ENCODE data around the gene DOCK10.

DOCK10 gene

GRCh38 chr2:224846686-224847085, 195.6 kb downstream of the DOCK10 start:
- H3K4me3 ChIP-seq (ENCODE audit: low read depth, low read length), result no peak overlapping the region

- H3K4me3 ChIP-seq (ENCODE audit: low read depth, low read length), result no peak overlapping the region
These were observed 196.1 kb downstream of the DOCK10 start for GRCh38 chr2:224846161-224846560.

GRCh38 chr2:224843141-224843540, 199.1 kb downstream of the DOCK10 start:
- no peak overlapping the region for H3K4me3 ChIP-seq (ENCODE audit: low read depth, low read length)

- no peak overlapping the region for H3K4me3 ChIP-seq (ENCODE audit: low read depth, low read length)
These were observed 200.4 kb downstream of the DOCK10 start for GRCh38 chr2:224841910-224842309.

GRCh38 chr2:224838335-224838734, 203.9 kb downstream of the DOCK10 start:
- no peak overlapping the region for H3K4me3 ChIP-seq (ENCODE audit: low read depth, low read length)

- no peak overlapping the region for H3K4me3 ChIP-seq (ENCODE audit: low read depth, low read length)
These were observed 204.7 kb downstream of the DOCK10 start for GRCh38 chr2:224837558-224837957.

GRCh38 chr2:224837066-224837465, 205.2 kb downstream of the DOCK10 start:
- no peak overlapping the region for H3K4me3 ChIP-seq (ENCODE audit: low read depth, low read length)

GRCh38 chr2:224836263-224836662, 206.0 kb downstream of the DOCK10 start:
- no peak overlapping the region for H3K4me3 ChIP-seq (ENCODE audit: low read depth, low read length)

- no peak overlapping the region for H3K4me3 ChIP-seq (ENCODE audit: low read depth, low read length)
These were observed 206.9 kb downstream of the DOCK10 start for GRCh38 chr2:224835405-224835804.

- H3K4me3 ChIP-seq (ENCODE audit: low read depth, low read length), result no peak overlapping the region
These were observed 208.3 kb downstream of the DOCK10 start for GRCh38 chr2:224833986-224834385.

- H3K4me3 ChIP-seq (ENCODE audit: low read depth, low read length), result no peak overlapping the region
These were observed 210.1 kb downstream of the DOCK10 start for GRCh38 chr2:224832207-224832606.

- no peak overlapping the region for H3K4me3 ChIP-seq (ENCODE audit: low read depth, low read length)
These were observed 210.7 kb downstream of the DOCK10 start for GRCh38 chr2:224831530-224831929.

GRCh38 chr2:224820283-224820991, 221.8 kb downstream of the DOCK10 start:
- H3K4me3 ChIP-seq (ENCODE audit: low read depth, low read length), result no peak overlapping the region

- H3K4me3 ChIP-seq (ENCODE audit: low read depth, low read length), result no peak overlapping the region
These were observed 223.2 kb downstream of the DOCK10 start for GRCh38 chr2:224819075-224819474.

GRCh38 chr2:224817676-224818075, 224.6 kb downstream of the DOCK10 start:
- H3K4me3 ChIP-seq (ENCODE audit: low read depth, low read length), result no peak overlapping the region

GRCh38 chr2:224816816-224817215, 225.5 kb downstream of the DOCK10 start:
- H3K4me3 ChIP-seq (ENCODE audit: low read depth, low read length), result no peak overlapping the region

- H3K4me3 ChIP-seq (ENCODE audit: low read depth, low read length), result no peak overlapping the region
These were observed 228.7 kb downstream of the DOCK10 start for GRCh38 chr2:224813578-224813977.

- no peak overlapping the region for H3K4me3 ChIP-seq (ENCODE audit: low read depth, low read length)
These were observed 234.9 kb downstream of the DOCK10 start for GRCh38 chr2:224807153-224807964.

- H3K4me3 ChIP-seq (ENCODE audit: low read depth, low read length), result no peak overlapping the region
These were observed 238.3 kb downstream of the DOCK10 start for GRCh38 chr2:224803930-224804329.

GRCh38 chr2:224802407-224802806, 239.9 kb downstream of the DOCK10 start:
- H3K4me3 ChIP-seq (ENCODE audit: low read depth, low read length), result no peak overlapping the region

GRCh38 chr2:224801360-224801759, 240.9 kb downstream of the DOCK10 start:
- H3K4me3 ChIP-seq (ENCODE audit: low read depth, low read length), result no peak overlapping the region

- H3K4me3 ChIP-seq (ENCODE audit: low read depth, low read length), result no peak overlapping the region
These were observed 242.6 kb downstream of the DOCK10 start for GRCh38 chr2:224799691-224800090.

All from iPS-11a (cell line).